ACC112 (cell line): ENCODE results near the gene CEP131.

Experiments used
- H2AFZ ChIP-seq: fragments of 200-600 bp; sonication (generic); one replicate; pipeline ENCODE4 v1.6.0; 2017; ENCODE audit warnings: antibody characterized with exemption, low read length; ENCODE audit not compliant: unreplicated experiment
- H3K27ac ChIP-seq: fragments of 200-600 bp; sonication (generic); 2 replicates; pipeline ENCODE4 v1.5.1; 2014; ENCODE audit warnings: low read depth, mild to moderate bottlenecking, antibody characterized with exemption, low read length, moderate library complexity
- H3K27me3 ChIP-seq: fragments of 200-600 bp; sonication (generic); 2 replicates; pipeline ENCODE4 v1.6.1; 2014; ENCODE audit warnings: mild to moderate bottlenecking, antibody characterized with exemption, low read length, moderate library complexity, mixed read lengths; ENCODE audit not compliant: insufficient read depth
- H3K36me3 ChIP-seq: fragments of 200-600 bp; sonication (generic); 2 replicates; pipeline ENCODE4 v1.6.1; 2016; ENCODE audit warnings: mild to moderate bottlenecking, antibody characterized with exemption, low read length, moderate library complexity, mixed read lengths; ENCODE audit not compliant: insufficient read depth
- H3K4me1 ChIP-seq: fragments of 200-600 bp; sonication (generic); one replicate; pipeline ENCODE4 v1.6.1; 2016; ENCODE audit warnings: low read length, mixed read lengths; ENCODE audit not compliant: insufficient read depth, unreplicated experiment, control insufficient read depth
- H3K4me3 ChIP-seq: fragments of 200-600 bp; sonication (generic); 2 replicates; pipeline ENCODE4 v1.5.1; 2014; ENCODE audit warnings: mild to moderate bottlenecking, low read depth, low read length
- H3K79me2 ChIP-seq: fragments of 200-600 bp; sonication (generic); one replicate; pipeline ENCODE4 v1.6.0; 2016; ENCODE audit warnings: low read length; ENCODE audit not compliant: control insufficient read depth, unreplicated experiment, insufficient read depth

CEP131 gene

DNA sequence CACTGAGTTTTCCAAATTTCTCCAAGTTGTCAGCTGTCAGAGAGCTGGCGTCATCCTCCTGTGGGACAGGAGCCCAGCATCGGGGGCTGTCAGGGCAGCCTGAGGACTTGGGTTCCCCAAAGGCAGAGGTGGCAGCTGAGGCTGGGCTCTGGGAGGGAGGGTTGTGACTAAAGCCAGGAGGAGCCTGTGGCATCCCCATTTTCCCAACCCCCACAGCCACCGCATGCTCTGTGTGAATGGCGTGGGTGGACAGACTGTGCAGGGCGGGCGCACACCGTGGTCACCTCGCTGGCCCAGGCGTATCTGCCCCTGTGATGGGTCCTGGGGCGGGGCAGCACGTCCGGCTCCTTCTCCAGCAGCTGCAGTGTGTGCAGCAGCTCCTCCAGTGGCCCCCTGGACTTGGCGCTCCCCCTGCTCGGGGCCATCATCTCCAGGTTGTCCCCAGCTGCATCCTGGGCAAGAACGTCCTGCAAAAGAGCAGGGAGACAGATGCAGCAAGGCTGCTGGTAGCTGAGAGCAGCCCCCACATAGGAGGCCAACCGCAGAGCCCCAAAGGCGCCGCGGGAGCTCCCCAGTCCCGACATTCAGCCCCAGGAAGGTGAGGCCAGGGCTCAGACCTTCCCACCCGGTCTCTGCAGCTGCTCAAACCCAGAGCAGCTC is 24.8 kb downstream of the CEP131 start:
- Histone ChIP-seq H3K27me3 (no peaks in the 10 kb centered on the region), H2AFZ (no peak overlapping the region), H3K36me3 (no peaks in the 10 kb centered on the region), H3K79me2 (no peaks in the 10 kb centered on the region), H3K27ac (no peak overlapping the region), H3K4me3 (no peak overlapping the region), H3K4me1 (no peaks in the 10 kb centered on the region)

DNA sequence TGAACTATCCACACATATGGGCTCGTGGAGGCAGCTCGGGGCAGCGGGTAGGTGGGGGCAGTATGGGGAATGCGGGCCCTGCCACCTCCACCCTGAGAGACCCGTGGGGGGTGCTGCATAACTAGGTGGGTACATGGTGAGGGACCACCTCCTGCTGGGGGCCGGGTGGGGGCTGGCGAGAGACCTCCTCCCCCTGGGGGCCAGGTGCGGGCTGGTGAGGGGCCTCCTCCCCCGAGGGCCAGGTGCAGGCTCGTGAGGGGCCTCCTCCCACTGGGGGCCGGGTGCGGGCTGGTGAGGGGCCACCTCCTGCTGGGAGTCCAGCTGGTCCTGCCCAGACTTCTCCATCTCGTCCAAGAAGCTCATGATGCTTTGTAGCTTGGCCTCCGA is 25.4 kb downstream of the CEP131 start:
- Histone ChIP-seq H2AFZ (no peak overlapping the region), H3K27me3 (no peaks in the 10 kb centered on the region), H3K36me3 (no peaks in the 10 kb centered on the region), H3K27ac (no peak overlapping the region), H3K79me2 (no peaks in the 10 kb centered on the region), H3K4me3 (no peak overlapping the region), H3K4me1 (no peaks in the 10 kb centered on the region)

DNA sequence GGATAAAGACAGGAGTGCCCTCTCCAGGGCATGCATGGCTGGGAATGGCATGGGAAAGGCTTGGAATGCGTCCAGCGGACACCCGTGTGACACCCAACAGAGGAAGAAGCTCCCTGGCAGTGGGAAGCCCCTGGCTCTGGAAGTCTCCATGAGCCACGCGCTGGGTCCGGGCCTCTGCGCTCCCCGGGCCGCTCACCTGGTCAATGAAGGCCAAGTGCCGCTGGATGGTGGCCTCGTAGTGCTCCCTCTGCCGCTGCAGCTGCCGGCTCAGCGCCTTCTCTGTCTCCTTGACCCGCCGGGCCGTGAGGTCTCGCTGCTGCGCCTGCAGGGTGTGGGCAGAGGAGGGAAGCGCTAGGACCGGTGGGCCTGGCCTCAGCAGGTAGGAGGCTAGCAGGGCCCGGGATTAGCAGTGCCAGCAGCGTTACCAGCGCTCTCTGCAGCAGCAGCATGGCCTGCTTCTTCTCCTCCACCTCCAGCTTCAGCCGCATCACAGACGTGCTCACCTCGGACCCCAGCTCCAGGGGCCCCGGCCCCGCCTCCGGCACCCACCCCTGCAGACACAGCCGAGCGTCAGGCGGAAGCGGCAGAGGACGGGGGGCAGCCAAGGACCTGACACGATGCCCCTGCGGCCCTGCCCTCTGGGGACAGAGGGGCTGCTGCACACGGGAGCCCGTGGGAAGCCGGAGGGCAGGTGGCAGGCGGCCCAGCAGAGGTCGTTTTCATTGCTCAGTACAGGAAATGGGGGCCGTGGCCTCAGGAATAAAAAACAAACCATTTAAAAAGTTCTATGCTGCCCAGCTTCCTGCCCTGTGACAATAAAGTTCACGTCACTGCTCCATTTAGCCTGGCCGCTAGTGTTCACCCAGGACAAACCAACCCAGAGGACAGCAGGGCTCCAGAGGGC is 26.0 kb downstream of the CEP131 start:
- no peaks in the 10 kb centered on the region for H3K36me3 ChIP-seq

DNA sequence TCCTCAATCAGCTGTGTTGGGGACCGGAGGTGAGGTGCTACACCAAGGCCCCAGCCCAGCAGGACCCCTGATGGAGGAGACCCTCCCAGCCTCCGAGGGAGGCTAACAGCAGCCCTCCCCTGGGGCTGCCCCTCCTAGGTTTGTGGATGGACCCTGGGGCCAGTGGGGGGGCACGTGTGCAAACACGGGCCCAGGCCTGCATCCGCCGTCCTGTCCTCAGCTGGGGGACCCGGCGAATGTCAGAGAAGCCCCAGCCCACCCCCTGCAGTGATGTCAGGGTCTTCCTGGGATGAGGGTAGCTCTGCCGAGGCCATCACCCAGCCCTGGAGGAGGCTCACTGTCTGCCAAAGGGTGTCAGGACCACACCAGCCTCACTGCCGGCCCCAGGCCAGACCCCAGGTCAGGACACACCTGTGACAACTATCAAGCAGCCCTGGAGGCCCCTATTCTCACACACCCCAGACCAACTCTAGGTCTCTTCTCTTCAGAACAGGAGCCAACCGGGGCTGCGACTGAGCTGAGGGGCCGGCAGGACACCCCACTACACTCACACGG is 26.7 kb downstream of the CEP131 start:
- no peaks in the 10 kb centered on the region for H3K4me1 ChIP-seq
- H3K27me3 ChIP-seq = no peaks in the 10 kb centered on the region
- no peak overlapping the region for H2AFZ ChIP-seq
- no peak overlapping the region for H3K27ac ChIP-seq
- no peaks in the 10 kb centered on the region for H3K36me3 ChIP-seq
- no peak overlapping the region for H3K4me3 ChIP-seq
- no peaks in the 10 kb centered on the region for H3K79me2 ChIP-seq

More for the DNA sequence above, 26.0 kb downstream of the CEP131 start:
- Histone ChIP-seq H3K79me2 (no peaks in the 10 kb centered on the region), H2AFZ (no peak overlapping the region), H3K27ac (no peak overlapping the region), H3K4me3 (no peak overlapping the region), H3K27me3 (no peaks in the 10 kb centered on the region), H3K4me1 (no peaks in the 10 kb centered on the region)

DNA sequence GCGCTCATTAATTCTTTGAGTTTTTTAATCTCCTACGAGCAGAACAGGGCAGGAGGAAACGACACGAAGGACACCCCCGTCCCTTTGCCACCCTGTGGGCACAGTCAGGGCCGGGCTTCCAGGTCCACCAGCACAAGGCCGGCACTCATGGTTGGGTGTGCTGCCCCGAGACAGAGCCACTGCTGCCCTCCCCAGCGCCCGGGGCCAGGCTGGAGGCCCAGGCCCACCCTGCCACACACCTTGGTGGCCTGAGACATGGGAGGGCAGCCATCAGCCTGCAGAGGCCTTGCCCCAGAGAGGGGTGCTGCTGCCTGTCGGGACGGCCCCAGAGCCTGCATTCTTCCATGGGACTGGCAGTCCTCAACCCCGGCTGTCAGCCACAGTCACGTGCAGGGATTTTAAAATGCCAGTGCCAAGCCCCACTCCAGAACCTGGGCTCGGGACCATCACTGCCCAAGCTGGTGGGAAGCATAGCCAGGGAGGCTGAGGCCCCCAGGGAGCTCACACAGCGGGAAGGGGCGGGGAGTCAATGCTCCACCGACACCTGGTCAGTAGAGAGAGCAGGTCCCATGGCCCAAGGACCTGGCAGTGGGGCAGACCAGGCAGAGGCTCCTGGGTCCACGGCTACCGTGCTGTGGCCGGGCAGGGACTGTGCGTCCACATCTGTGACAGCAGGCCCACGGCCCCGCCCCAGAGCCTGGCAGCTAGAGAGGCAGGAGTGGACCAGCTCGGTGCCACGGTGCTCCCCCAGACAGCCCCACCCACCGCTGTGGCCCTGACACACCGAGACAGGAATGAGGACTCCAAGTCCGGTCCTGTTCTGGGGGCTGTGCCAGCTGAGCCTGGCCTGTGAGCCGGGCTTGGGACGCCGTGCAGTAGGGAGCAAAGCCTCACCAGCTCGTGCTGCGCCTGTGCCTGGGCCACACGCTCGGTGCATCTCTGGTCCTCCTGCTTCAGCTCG is 27.5 kb downstream of the CEP131 start:
- Histone ChIP-seq H3K4me1 (no peaks in the 10 kb centered on the region), H3K27ac (no peak overlapping the region), H2AFZ (no peak overlapping the region), H3K4me3 (no peak overlapping the region), H3K36me3 (no peaks in the 10 kb centered on the region), H3K79me2 (no peaks in the 10 kb centered on the region), H3K27me3 (no peaks in the 10 kb centered on the region)

DNA sequence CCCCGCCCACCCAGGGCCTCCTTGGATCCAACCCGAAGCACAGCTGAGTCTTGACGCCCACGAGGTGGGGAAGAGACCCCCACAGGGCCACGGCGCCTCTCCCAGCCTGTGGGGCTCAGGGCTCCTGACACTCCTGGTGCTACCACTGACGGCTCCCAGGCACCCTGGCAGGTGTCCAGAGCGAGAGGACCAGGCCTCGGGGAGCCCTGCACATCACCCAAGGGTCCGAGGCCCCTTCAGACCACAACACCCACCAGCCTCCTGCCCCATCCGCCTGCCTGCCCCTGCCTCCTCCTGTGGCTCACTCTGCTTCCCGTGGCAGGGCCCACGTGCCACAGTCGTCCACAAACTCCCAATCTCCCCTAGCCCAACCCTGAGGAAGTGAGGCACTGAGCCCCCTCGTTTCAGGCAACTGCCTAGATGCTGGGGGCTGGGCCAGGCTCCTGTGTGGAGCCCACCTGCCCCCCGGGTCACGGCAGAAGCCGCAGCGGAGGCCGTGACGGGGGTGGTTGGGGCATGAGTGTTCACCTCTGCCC is 28.5 kb downstream of the CEP131 start:
- H3K4me3 ChIP-seq = no peak overlapping the region
- H3K4me1 ChIP-seq = no peaks in the 10 kb centered on the region
- H3K27me3 ChIP-seq = no peaks in the 10 kb centered on the region
- no peaks in the 10 kb centered on the region for H3K36me3 ChIP-seq
- no peak overlapping the region for H2AFZ ChIP-seq
- no peaks in the 10 kb centered on the region for H3K79me2 ChIP-seq
- no peak overlapping the region for H3K27ac ChIP-seq

DNA sequence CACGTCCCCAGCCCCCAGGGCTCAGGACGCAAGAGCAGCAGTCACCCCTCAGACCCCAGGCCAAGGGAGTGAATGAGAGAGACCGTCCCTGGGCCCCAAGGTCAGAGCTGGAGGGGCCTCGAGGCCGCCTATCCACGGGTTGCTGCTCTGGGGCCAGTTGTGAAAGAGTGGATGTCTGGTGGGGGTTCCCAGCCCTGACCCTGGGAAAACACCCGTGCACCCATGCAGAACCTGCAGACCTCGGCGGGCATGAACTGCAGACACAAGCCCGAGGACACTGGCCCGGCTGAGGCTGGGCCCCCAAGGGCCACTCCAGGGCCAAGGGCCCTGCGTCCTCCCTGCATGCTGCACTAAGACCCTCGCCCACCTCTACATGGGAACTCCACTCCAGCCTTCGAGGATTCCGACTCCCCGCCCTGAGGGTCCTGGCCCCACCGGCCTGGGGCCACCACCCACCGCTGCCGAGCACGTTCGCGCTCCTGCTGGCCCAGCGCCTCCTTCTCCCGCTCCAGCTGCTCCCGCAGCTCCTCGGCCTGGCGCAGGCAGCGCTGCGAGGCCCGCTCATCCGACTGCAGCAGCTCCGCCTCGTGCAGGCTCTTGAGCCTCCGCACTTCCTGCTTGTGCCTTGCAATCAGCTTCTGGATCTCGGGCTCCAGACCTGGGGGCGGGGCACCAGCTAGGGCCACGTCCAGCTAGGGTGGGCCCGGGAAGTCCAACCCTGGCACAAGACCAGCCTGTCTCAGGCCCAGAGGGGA is 29.1 kb downstream of the CEP131 start:
- H3K27me3 ChIP-seq = no peaks in the 10 kb centered on the region
- H3K27ac ChIP-seq = no peak overlapping the region
- H3K4me1 ChIP-seq = no peaks in the 10 kb centered on the region
- no peaks in the 10 kb centered on the region for H3K36me3 ChIP-seq
- no peak overlapping the region for H2AFZ ChIP-seq
- H3K79me2 ChIP-seq = no peaks in the 10 kb centered on the region
- H3K4me3 ChIP-seq = no peak overlapping the region

DNA sequence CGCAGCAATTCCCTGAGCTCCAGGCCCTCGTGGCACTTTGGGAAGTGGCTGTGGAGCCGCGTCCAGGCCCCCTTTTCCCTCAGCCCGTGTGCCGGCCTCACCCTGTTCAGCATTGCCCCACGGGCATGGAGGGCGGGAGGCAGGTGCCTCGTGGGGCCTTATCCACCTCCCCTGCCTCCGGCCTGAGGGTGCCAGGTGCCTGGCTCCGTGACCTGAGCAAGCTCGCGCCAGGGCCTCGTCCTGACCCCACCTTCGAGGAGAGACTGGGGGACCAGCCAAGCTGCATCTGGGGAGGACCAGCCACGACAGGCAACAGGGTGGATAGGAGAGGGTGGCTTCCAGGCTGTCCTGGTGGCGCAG is 29.7 kb downstream of the CEP131 start:
- no peak overlapping the region for H3K27ac ChIP-seq
- H2AFZ ChIP-seq = no peak overlapping the region
- H3K4me1 ChIP-seq = no peaks in the 10 kb centered on the region
- H3K36me3 ChIP-seq = no peaks in the 10 kb centered on the region
- no peak overlapping the region for H3K4me3 ChIP-seq
- no peaks in the 10 kb centered on the region for H3K27me3 ChIP-seq
- H3K79me2 ChIP-seq = no peaks in the 10 kb centered on the region

DNA sequence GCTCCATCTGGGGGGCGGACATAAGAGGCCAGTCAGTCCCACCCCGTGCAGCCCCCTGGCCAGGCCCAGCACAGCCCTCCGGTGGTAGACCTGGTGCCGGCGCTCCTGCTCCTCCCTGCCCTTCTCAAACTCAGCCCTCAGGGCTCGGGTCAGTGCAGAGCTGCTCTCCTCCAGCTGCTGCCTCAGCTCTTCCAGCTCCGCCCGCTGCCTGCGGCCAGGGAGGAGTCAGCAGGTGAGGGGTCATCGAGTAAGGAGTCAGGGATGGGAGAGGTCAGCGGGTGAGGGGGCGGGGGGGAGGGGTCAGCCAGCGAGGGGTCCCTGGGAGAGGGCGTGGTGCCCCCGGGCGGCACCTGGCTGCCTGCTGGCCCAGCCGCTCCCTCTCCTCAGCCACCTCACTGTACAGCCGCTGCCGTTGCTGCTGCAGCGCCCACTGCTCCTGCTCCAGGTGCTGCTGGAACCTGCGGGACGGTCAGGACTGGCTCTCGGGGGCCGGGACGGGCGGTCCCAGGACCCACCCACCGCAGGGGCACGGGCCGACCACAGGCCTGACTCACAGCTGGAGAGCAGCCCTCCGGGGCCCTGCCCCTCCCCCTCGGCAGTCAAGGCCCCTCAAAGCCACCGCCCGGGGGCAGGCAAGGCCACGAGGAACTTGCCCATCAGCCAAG is 30.2 kb downstream of the CEP131 start:
- Histone ChIP-seq H2AFZ (no peak overlapping the region), H3K4me1 (no peaks in the 10 kb centered on the region), H3K79me2 (no peaks in the 10 kb centered on the region), H3K4me3 (no peak overlapping the region), H3K27ac (no peak overlapping the region), H3K36me3 (no peaks in the 10 kb centered on the region), H3K27me3 (no peaks in the 10 kb centered on the region)
